Stimulated activated CD8-positive, alpha-beta memory T cell treated with anti-CD3 and anti-CD28 coated beads, Interleukin-15, amount 100 ng/mL, for 48 hours (primary cell): ENCODE measurements around the gene UBE2K.
A peak's percentile ranks its signal among the peaks of the same experiment; 100 is the strongest.
"Not testable (repeated sequence)": the region's sequence is repeated elsewhere in the genome, so short reads cannot be mapped to it uniquely, and the experiment has no call there.

Source experiments
- DNase-seq, 2 donors: peaks; one replicate each; pipeline ENCODE4 v3.0.0-alpha.2; 2020; ENCODE audit warnings: low read depth in 2 of 2

UBE2K gene, protein sequence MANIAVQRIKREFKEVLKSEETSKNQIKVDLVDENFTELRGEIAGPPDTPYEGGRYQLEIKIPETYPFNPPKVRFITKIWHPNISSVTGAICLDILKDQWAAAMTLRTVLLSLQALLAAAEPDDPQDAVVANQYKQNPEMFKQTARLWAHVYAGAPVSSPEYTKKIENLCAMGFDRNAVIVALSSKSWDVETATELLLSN

GRCh38 chr4:39697740-39698423 lies at the start of gene UBE2K:
Gene UBE2K, plus strand, starts transcription at chr4:39698136. Its CDS starts 192 bp downstream, at chr4:39698328.
- DNase-seq = peak; percentile 88 to 89

- no peak for DNase-seq
Observed at GRCh38 chr4:39648213-39648612, 49.7 kb upstream of the UBE2K start.

DNA sequence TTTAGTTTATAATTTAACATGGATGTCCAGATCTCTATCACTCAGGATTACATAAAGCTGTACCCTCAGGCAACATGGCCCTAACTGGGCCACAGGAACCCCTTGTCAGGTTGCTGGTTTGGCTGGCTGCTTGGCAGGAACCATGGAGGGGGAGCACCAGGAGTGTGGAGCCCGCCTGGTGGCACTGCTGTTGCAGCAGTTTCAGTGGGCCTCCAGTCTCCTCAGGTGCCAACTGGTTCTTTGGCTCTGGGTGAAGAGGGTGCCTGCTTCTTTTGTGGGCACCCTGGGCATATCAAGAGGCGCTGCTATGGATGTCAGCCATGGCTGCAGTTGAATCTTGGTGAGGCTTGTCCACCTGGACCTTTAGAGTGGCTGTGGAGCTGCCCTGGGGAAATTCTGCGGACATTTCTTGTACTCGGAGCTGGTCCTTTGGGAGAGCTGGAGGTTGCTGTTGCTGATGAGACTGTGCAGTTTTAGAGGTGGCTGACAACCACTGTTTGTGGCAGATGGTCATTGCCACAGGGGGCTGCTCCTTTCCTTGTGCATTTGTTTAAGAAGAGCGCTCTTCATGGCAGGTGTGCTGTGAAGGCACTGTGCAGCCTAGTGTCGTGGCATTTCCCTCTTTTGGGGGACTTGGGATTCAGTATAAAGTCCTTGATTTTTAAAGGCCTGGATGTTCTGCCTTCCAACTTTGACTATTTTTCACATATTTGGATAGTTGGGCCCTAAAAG lies 48.9 kb upstream of the UBE2K start:
- no peak for DNase-seq

- DNase-seq = no peak
Observed at GRCh38 chr4:39649639-39650265, 48.2 kb upstream of the UBE2K start.

- not testable (repeated sequence) for DNase-seq
Observed at GRCh38 chr4:39651586-39651985, 46.4 kb upstream of the UBE2K start.

DNA sequence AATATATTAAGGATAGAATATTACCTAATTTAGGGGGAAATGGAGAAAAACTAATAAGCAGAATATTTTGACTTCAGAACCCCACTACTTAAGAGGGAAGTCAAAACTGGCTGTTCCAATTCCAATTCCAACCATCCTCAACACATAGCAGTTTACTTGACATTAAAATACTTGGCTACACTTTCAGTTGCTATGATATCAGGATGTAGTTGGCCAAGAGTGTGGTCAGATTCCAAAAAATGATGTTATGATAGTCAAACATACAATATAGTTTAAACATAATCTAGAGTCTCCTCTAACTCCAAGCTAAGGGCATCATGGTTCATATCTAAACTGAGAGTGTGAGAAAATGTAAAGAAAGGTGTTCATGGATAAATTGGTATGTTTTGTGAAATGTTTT lies 42.7 kb upstream of the UBE2K start:
- DNase-seq = no peak

DNA sequence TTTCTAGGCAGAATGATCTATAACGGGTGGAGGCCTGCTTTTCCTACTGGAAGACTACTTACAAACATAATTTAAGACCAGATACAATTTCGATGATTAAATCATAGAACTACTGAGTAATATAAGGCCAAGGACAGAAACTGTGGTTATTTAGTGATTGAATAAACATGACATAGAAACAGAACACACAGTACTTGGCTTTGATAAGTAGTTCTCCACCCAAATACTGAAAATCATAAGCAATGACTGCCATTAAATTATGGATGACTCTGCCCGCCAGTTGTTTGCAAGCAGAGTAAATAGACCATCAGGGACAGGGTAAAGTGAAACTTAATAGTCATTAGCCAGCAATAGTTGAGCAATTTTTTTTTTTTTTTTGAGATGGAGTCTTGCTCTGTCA lies 42.1 kb upstream of the UBE2K start:
- DNase-seq = no peak

- DNase-seq = not testable (repeated sequence)
Observed at GRCh38 chr4:39656638-39657037, 41.3 kb upstream of the UBE2K start.

DNA sequence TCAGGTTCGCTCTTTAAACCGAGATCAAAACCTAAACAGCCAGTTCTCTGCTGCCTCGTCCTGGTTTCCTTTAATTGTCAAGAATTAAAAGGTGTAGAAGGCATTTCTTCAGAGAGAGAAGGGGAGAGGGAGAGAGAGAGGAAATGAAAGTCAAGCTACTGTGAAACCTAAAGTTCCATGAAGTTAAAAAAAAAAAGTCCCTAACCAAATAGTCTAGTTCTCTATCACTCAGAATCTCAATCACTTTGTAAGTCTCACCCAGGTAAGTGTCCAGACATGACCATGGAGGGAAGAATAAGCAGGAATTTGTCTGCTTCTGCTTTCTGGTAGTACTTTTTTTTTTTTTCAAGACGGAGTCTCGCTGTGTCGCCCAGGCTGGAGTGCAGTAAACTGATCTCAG lies 40.5 kb upstream of the UBE2K start:
- DNase-seq = no peak

- no peak for DNase-seq
Observed at GRCh38 chr4:39658756-39659155, 39.2 kb upstream of the UBE2K start.

GRCh38 chr4:39660045-39660444 lies 37.9 kb upstream of the UBE2K start:
- DNase-seq = no peak

DNA sequence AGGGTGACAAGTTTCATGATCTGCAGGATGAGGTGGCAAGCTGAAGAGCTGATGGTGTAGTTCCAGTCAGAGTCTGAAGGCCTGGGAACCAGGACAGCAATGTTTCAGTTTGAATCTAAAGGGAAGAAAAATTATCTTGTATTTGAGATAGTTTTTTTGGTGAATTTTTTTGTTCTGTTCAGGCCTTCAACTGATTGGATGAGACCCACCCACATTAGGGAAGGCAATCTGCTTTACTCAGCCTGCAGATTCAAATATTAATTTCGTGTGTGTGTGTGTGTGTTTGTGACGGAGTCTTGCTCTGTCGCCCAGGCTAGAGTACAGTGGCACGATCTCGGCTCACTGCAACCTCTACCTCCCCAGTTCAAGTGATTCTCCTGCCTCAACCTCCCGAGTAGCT lies 37.2 kb upstream of the UBE2K start:
- DNase-seq = no peak

DNA sequence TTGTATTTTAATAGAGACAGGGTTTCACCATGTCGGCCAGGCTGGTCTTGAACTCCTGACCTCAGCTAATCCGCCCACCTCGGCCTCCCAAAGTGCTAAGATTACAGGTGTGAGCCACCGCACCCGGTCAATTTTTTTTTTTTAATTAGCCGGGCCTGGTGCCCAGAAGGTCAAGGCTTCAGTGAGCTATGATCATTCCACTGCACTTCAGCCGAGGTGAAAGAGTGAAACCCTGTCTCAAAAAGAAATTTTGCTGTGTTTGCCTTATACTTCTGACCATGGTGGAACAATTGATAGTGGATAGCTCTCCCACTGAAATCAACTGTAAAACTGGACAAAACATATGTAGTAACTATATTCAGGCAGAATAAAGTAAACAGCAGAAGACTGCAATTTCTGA lies 35.3 kb upstream of the UBE2K start:
- DNase-seq = no peak

GRCh38 chr4:39664828-39665731 lies 32.9 kb upstream of the UBE2K start:
- no peak for DNase-seq

DNA sequence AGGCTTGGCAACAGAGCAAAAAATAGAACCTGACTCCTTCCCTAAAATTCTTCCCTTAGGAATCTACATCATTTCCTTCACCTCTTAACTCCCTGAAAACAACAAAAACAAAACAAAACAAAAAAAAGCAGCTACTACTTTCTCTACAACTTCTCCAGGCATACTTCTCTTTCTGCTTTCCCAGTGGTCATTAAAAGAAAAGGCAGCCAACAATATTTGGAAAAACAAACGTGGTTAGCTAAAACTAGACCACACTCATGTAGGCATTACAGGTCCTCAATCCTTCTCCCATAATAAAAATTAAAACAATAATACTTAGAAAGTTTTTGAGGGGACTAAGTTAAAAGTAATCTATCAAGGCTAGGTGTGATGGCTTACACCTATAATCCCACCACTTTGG lies 30.2 kb upstream of the UBE2K start:
- no peak for DNase-seq

DNA sequence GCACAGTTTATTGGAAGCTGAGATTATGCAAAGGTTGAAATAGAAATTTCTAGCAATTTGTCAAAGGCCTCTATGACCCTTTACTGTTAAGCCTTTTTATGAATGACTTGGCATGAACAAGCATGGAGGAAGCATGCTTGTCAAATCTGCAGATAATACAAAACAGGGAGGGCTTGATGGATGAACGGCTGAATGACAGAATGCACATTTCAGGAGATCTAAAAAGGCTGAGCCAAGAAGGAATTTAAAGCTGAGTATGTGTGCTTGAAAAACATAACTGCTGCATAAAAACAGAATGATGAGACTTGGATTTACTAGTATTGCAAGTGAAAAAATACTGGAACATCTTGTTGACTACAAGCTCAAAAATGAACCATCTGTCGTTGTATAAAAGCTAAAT lies 29.0 kb upstream of the UBE2K start:
- no peak for DNase-seq

DNA sequence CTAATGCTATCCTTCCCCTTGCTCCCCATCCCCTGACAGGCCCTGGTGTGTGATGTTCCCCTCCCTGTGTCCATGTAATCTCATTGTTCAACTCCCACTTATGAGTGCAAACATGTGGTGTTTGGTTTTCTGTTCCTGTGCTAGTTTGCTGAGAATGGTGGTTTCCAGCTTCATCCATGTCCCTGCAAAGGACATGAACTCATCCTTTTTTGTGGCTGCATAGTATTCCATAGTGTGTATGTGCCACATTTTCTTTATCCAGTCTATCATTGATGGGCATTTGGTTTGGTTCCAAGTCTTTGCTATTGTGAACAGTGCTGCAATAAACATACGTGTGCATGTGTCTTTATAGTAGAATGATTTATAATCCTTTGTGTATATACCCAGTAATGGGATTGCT lies 27.6 kb upstream of the UBE2K start:
- not testable (repeated sequence) for DNase-seq

- DNase-seq = not testable (repeated sequence)
Observed at GRCh38 chr4:39675681-39676080, 22.3 kb upstream of the UBE2K start.

- DNase-seq = not testable (repeated sequence)
Observed at GRCh38 chr4:39681003-39681402, 16.9 kb upstream of the UBE2K start.

GRCh38 chr4:39682138-39682537 lies 15.8 kb upstream of the UBE2K start:
- no peak for DNase-seq

DNA sequence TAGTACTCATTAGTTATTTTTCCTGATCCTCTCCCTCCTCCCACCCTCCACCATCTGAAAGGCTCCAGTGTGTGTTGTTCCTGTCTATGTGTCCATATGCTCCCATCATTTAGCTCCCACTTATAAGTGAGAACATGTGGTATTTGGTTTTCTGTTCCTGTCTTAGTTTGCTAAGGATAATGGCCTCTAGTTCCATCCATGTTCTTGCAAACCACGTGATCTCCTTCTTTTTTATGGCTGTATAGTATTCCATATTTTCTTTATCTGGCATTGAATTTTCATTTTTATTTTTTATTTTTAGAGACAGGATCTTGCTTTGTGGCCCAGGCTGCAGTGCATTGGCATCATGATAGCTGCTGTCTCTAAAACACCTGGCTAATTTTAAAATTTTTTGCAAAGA lies 11.9 kb upstream of the UBE2K start:
- DNase-seq = no peak

GRCh38 chr4:39687014-39687413 lies 10.9 kb upstream of the UBE2K start:
- no peak for DNase-seq
